Body of pancreas (tissue), 4 donors: Measurements from ENCODE around the gene TSPEAR. TPM values are rescaled to one million over a fixed set of nuclear protein-coding genes. Genes with fewer than 3 reads are reported as not detected.

Experiments
- ATAC-seq: fragments of 150-250 bp; one replicate; pipeline ENCODE4 v1.9.1; 2016
- DNase-seq, 4 donors: peaks; one replicate each; pipeline ENCODE4 v3.0.0-alpha.2; 2019
- H3K27ac ChIP-seq, 4 donors: fragments of 200-600 bp; sonication (generic); 1 replicate in 3 of 4; 2 replicates in 1 of 4; pipeline versions ENCODE4 v1.5.1 to v1.6.1; 2016 to 2019; ENCODE audit warnings: mild to moderate bottlenecking in 1 of 4, mixed read lengths in 1 of 4, moderate library complexity in 1 of 4
- H3K27me3 ChIP-seq, 2 donors: fragments of 200-600 bp; sonication (generic); one replicate each; pipeline ENCODE4 v1.6.0; 2016; ENCODE audit warnings: mild to moderate bottlenecking in 1 of 2
- H3K36me3 ChIP-seq, 2 donors: fragments of 200-600 bp; sonication (generic); replicated peaks in 1 of 2; 2 replicates each; pipeline ENCODE4 v1.5.1; 2016; ENCODE audit warnings: low read depth in 2 of 2; ENCODE audit not compliant: insufficient read depth in 1 of 2
- H3K4me1 ChIP-seq: fragments of 200-600 bp; sonication (generic); one replicate; pipeline ENCODE4 v1.6.0; 2016
- H3K4me3 ChIP-seq, 2 donors: fragments of 200-600 bp; sonication (generic); 1 replicate in 1 of 2; 2 replicates in 1 of 2; pipeline ENCODE4 v1.5.1; 2016 to 2019
- H3K9me3 ChIP-seq, 3 donors: fragments of 200-600 bp; sonication (generic); 1 replicate in 2 of 3; 2 replicates in 1 of 3; pipeline ENCODE4 v1.5.1; 2016
- POLR2A ChIP-seq, 3 donors: fragments of 450-650 bp; IDR thresholded peaks; one replicate each; pipeline ENCODE4 v1.6.1; 2016; ENCODE audit warnings: antibody characterized with exemption in 3 of 3, mild to moderate bottlenecking in 2 of 3
- WGBS, 2 donors: methylation state at CpG; one replicate each; pipeline ENCODE4 v1.1.5; 2017; 5-methylcytosine and 5-hydroxymethylcytosine counted together
- intact Hi-C: fragments of 100-400 bp; cut with DNase I; formaldehyde crosslinking; loops from one replicate; pipeline ENCODE4 v1.15.1; 2023
- total RNA-seq, 2 donors: library from RNA; depleted of rRNA; stranded (reverse); fragments of >200 nt; gene quantifications; one replicate each; pipeline ENCODE4 v1.1.0, GENCODE V29; 2016
- TF ChIP-seq, protein P1 (sequence below), 7 experiments: fragments of 450-650 bp in 4 of 7; fragments of 200-600 bp in 3 of 7; sonication (generic) in 3 of 7; IDR thresholded peaks; one replicate each; pipeline ENCODE4 v1.5.1; 2016 to 2019; ENCODE audit warnings: antibody characterized with exemption in 7 of 7

TSPEAR gene
- total RNA-seq, 2 donors from 2014 or later, result 0.52 TPM; not detected in 1

DNA sequence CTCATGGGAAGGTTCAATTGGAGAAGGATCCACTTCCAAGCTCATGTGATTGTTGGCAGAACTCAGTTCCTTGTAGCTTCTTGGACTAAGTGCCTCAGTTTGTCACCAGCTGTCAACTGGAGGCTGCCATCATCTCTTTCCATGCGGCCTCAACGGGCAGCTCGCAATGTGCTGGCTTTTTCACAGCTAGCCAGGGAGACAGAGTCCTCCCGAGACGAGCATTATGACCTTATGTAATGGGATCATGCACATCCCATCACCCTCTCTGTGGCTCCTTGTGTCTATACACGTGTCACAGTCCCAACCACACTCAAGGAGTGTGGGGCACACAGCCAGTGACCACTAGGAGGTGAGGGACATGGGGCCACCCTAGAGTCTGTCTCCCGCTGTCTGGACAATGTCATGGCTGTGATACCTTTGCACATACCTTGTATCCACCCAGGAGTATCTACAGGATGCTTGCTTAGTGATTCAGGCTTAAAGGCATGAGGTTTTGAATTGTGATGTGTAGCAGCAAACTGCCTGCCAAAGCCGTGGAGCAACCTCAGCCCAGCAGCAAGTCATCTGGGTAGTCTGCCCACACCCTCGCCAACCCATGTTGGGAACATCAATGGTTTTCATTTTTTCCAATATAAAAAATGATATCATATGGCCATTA lies 115.2 kb downstream of the TSPEAR start:
- WGBS, 2 donors, result 40 to 70% methylated on average over 7 to 9 of the region's 9 CpGs

GRCh38 chr21:44595524-44595923 lies 115.8 kb downstream of the TSPEAR start:
- H3K4me1 ChIP-seq, result no peaks in the 10 kb centered on the region
- H3K27ac ChIP-seq, result no peak overlapping the region
- TF ChIP-seq, protein P1, sequence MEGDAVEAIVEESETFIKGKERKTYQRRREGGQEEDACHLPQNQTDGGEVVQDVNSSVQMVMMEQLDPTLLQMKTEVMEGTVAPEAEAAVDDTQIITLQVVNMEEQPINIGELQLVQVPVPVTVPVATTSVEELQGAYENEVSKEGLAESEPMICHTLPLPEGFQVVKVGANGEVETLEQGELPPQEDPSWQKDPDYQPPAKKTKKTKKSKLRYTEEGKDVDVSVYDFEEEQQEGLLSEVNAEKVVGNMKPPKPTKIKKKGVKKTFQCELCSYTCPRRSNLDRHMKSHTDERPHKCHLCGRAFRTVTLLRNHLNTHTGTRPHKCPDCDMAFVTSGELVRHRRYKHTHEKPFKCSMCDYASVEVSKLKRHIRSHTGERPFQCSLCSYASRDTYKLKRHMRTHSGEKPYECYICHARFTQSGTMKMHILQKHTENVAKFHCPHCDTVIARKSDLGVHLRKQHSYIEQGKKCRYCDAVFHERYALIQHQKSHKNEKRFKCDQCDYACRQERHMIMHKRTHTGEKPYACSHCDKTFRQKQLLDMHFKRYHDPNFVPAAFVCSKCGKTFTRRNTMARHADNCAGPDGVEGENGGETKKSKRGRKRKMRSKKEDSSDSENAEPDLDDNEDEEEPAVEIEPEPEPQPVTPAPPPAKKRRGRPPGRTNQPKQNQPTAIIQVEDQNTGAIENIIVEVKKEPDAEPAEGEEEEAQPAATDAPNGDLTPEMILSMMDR (IDR thresholded peaks at IDR 0.05), result no peak
- no peak for TF ChIP-seq POLR2A (IDR thresholded peaks at IDR 0.05)
- 60 to 66% methylated on average over 6 of the region's 6 CpGs for WGBS, 2 donors
- no peaks in the 10 kb centered on the region for H3K27me3 ChIP-seq
- no peak overlapping the region for H3K4me3 ChIP-seq
- H3K9me3 ChIP-seq, result no peaks in the 10 kb centered on the region
- no peaks in the 10 kb centered on the region for H3K36me3 ChIP-seq
- intact Hi-C loops, result no loop called here
- ATAC-seq, result no peak
- no peak for DNase-seq

More for the DNA sequence above, 115.2 kb downstream of the TSPEAR start:
- H3K4me1 ChIP-seq, result no peaks in the 10 kb centered on the region
- no peaks in the 10 kb centered on the region for H3K36me3 ChIP-seq
- TF ChIP-seq POLR2A (IDR thresholded peaks at IDR 0.05), result no peak
- TF ChIP-seq, protein P1 (IDR thresholded peaks at IDR 0.05), result no peak
- DNase-seq, result no peak
- no peaks in the 10 kb centered on the region for H3K9me3 ChIP-seq
- H3K27ac ChIP-seq, result no peak overlapping the region
- H3K27me3 ChIP-seq, result no peaks in the 10 kb centered on the region
- intact Hi-C loops, result no loop called here
- no peak overlapping the region for H3K4me3 ChIP-seq
- ATAC-seq, result no peak

DNA sequence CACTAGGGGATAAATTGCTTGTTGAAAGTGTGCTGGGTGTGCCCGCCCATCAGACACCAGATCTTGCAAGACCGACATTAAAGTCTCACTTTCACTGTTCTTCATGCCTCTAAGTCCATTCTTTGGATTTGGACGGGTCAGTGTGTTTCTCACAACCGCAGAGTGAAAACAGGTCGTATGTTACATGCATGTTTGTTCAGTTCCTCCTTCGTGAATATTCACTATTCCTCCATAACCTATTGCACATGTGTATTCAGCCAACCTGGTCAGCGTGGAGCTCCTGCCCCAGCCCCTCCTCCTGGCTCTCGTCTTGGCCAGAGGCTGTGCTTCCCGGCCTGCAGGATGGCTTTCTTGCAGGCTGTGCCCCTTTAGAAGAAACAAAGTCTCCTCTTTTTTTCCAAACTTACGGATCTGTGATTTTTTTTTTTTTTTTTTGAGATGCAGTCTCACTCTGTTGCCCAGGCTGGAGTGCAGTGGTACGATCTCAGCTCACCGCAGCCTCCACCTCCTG lies 116.9 kb downstream of the TSPEAR start:
- no peaks in the 10 kb centered on the region for H3K27me3 ChIP-seq
- ATAC-seq, result no peak
- TF ChIP-seq POLR2A (IDR thresholded peaks at IDR 0.05), result no peak
- TF ChIP-seq, protein P1 (IDR thresholded peaks at IDR 0.05), result no peak
- no peak overlapping the region for H3K27ac ChIP-seq
- no peaks in the 10 kb centered on the region for H3K36me3 ChIP-seq
- 64 to 65% methylated on average over 12 of the region's 12 CpGs for WGBS, 2 donors
- H3K4me3 ChIP-seq, result no peak overlapping the region
- H3K9me3 ChIP-seq, result no peaks in the 10 kb centered on the region
- intact Hi-C loops, result no loop called here
- H3K4me1 ChIP-seq, result no peaks in the 10 kb centered on the region
- no peak for DNase-seq

DNA sequence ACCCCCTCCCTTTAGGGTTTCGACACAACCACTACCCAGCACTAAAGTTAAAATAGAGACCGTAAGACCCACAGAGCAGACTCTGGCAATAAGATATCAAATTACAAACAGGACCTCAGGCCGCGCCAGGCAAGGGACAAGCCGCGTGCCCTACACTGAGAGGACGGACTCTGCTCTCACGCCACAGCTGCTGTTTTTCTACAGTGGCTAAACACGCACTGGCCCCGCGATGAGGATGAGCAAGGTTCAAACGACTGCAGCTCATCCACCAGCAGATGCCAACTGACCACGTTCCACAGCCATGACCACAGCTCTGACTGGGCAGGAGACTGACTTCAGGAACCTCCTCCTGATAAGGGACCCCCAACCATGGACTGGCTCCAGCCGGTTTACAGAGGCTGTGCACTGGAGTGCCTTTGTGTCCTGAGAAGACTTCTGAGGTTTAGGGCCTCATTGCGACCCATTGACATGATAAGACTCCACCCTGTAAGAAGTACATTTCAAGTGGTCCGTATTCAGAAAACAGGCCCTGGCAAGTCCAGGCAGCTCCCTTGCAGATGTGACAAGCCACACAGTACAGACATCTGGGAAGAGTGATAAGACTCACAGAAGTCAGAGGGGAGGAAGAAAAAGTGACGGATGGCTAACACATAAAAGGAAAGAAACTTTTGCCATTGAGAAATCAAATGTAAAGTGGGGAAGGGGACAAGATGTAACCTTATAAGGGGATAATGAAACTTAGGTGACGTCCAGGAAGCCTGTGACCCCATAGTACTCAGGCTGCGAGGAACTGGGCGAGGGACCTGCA lies 117.6 kb downstream of the TSPEAR start:
- WGBS, 2 donors, result 42 to 47% methylated on average over 16 to 20 of the region's 20 CpGs
- H3K27me3 ChIP-seq, result no peaks in the 10 kb centered on the region
- H3K9me3 ChIP-seq, result no peaks in the 10 kb centered on the region
- H3K36me3 ChIP-seq, result no peaks in the 10 kb centered on the region
- TF ChIP-seq, protein P1 (IDR thresholded peaks at IDR 0.05), result no peak
- no peak for TF ChIP-seq POLR2A (IDR thresholded peaks at IDR 0.05)
- ATAC-seq (no peak), DNase-seq (no peak)
- intact Hi-C loops, result no loop called here
- no peaks in the 10 kb centered on the region for H3K4me1 ChIP-seq
- no peak overlapping the region for H3K4me3 ChIP-seq
- no peak overlapping the region for H3K27ac ChIP-seq
